Body of pancreas (tissue), 4 donors: ENCODE data around the gene PNMA3. TPM values are rescaled to one million over a fixed set of nuclear protein-coding genes. Genes with fewer than 3 reads are reported as not detected.
"Not testable (repeated sequence)": the region's sequence is repeated elsewhere in the genome, so short reads cannot be mapped to it uniquely, and the experiment has no call there.

Experiments used
- ATAC-seq: fragments of 150-250 bp; one replicate; pipeline ENCODE4 v1.9.1; 2016
- DNase-seq, 4 donors: peaks; one replicate each; pipeline ENCODE4 v3.0.0-alpha.2; 2019
- H3K27ac ChIP-seq, 4 donors: fragments of 200-600 bp; sonication (generic); 1 replicate in 3 of 4; 2 replicates in 1 of 4; pipeline versions ENCODE4 v1.5.1 to v1.6.1; 2016 to 2019; ENCODE audit warnings: mild to moderate bottlenecking in 1 of 4, mixed read lengths in 1 of 4, moderate library complexity in 1 of 4
- H3K27me3 ChIP-seq, 2 donors: fragments of 200-600 bp; sonication (generic); one replicate each; pipeline ENCODE4 v1.6.0; 2016; ENCODE audit warnings: mild to moderate bottlenecking in 1 of 2
- H3K36me3 ChIP-seq, 2 donors: fragments of 200-600 bp; sonication (generic); replicated peaks in 1 of 2; 2 replicates each; pipeline ENCODE4 v1.5.1; 2016; ENCODE audit warnings: low read depth in 2 of 2; ENCODE audit not compliant: insufficient read depth in 1 of 2
- H3K4me1 ChIP-seq: fragments of 200-600 bp; sonication (generic); one replicate; pipeline ENCODE4 v1.6.0; 2016
- H3K4me3 ChIP-seq, 2 donors: fragments of 200-600 bp; sonication (generic); 1 replicate in 1 of 2; 2 replicates in 1 of 2; pipeline ENCODE4 v1.5.1; 2016 to 2019
- H3K9me3 ChIP-seq, 3 donors: fragments of 200-600 bp; sonication (generic); 1 replicate in 2 of 3; 2 replicates in 1 of 3; pipeline ENCODE4 v1.5.1; 2016
- CTCF ChIP-seq, 7 experiments: fragments of 450-650 bp in 4 of 7; fragments of 200-600 bp in 3 of 7; sonication (generic) in 3 of 7; IDR thresholded peaks; one replicate each; pipeline ENCODE4 v1.5.1; 2016 to 2019; ENCODE audit warnings: antibody characterized with exemption in 7 of 7
- POLR2A ChIP-seq, 3 donors: fragments of 450-650 bp; IDR thresholded peaks; one replicate each; pipeline ENCODE4 v1.6.1; 2016; ENCODE audit warnings: antibody characterized with exemption in 3 of 3, mild to moderate bottlenecking in 2 of 3
- whole genome bisulfite sequencing, 2 donors: methylation state at CpG; one replicate each; pipeline ENCODE4 v1.1.5; 2017; 5-methylcytosine and 5-hydroxymethylcytosine counted together
- intact Hi-C: fragments of 100-400 bp; cut with DNase I; formaldehyde crosslinking; loops from one replicate; pipeline ENCODE4 v1.15.1; 2023
- small RNA-seq: library from RNA; depleted of rRNA; stranded (forward); fragments of <200 nt; gene quantifications from one replicate; pipeline ENCODE3, GENCODE V24; 2016
- total RNA-seq, 2 donors: library from RNA; depleted of rRNA; stranded (reverse); fragments of >200 nt; gene quantifications; one replicate each; pipeline ENCODE4 v1.1.0, GENCODE V29; 2016

Gene PNMA3
- total RNA-seq, 2 donors from 2014 or later, result 0.26 to 0.33 TPM

- no peak for TF ChIP-seq POLR2A (IDR thresholded peaks at IDR 0.05)
- TF ChIP-seq CTCF (IDR thresholded peaks at IDR 0.05), result no peak
- intact Hi-C loops, result no loop called here
These were observed 46.1 kb downstream of the PNMA3 start for GRCh38 chrX:153102418-153102817.

GRCh38 chrX:153104959-153105358, 48.7 kb downstream of the PNMA3 start:
- intact Hi-C loops, ATAC-seq, H3K27me3 ChIP-seq, DNase-seq, H3K4me3 ChIP-seq, H3K36me3 ChIP-seq, H3K27ac ChIP-seq, H3K4me1 ChIP-seq, H3K9me3 ChIP-seq: not testable (repeated sequence)
- WGBS, 2 donors, result 67% methylated on average over 1 of the region's 1 CpG

More at GRCh38 chrX:153102418-153102817, 46.1 kb downstream of the PNMA3 start:
- Histone ChIP-seq H3K27ac (no peak overlapping the region), H3K4me1 (no peaks in the 10 kb centered on the region), H3K9me3 (no peaks in the 10 kb centered on the region), H3K4me3 (no peak overlapping the region), H3K27me3 (no peaks in the 10 kb centered on the region), H3K36me3 (no peaks in the 10 kb centered on the region)
- WGBS, 2 donors, result 46 to 80% methylated on average over 3 of the region's 3 CpGs
- no peak for ATAC-seq
- no peak for DNase-seq

- H3K27ac ChIP-seq, H3K27me3 ChIP-seq, ATAC-seq, H3K36me3 ChIP-seq, H3K4me3 ChIP-seq, DNase-seq, intact Hi-C loops, H3K4me1 ChIP-seq, H3K9me3 ChIP-seq: not testable (repeated sequence)
- WGBS, 2 donors, result 17 to 50% methylated on average over 1 of the region's 12 CpGs
These were observed 50.0 kb downstream of the PNMA3 start for GRCh38 chrX:153106092-153106801.

Small RNA genes lying within 50 kb of the gene (small RNA-seq; reads per million reads assigned to genes)
- not detected for gene AC243428.1

Other genes with a start within 250 kb of the PNMA3 start
- gene CETN2, start 225.7 kb upstream of the PNMA3 start, total RNA-seq, result 10 to 100 TPM; 15.0 to 17.8 TPM
- 10 to 100 TPM in 1 of 2 donors, 1 to 10 TPM in 1; 3.4 to 20.1 TPM for gene NSDHL, start 225.4 kb upstream of the PNMA3 start, total RNA-seq
- gene ZNF185, start 158.4 kb upstream of the PNMA3 start, total RNA-seq, result 1 to 10 TPM; 2.0 to 6.5 TPM
- not detected for gene PNMA5, start 62.4 kb upstream of the PNMA3 start, total RNA-seq
- gene PNMA6A, start 16.0 kb downstream of the PNMA3 start, total RNA-seq, result 1 to 10 TPM; 1.3 to 2.1 TPM
- not detected for gene MAGEA1, start 122.8 kb downstream of the PNMA3 start, total RNA-seq